ENCODE measurements around the gene PLB1.

GRCh38 chr2:28547906-28548600 is 52.2 kb downstream of the PLB1 start:
- TF ChIP-seq CTCF (IDR thresholded peaks at IDR 0.05; ENCODE audit: insufficient read depth, low read length), result no peak
- TF ChIP-seq POLR2AphosphoS5 (IDR thresholded peaks at IDR 0.05; ENCODE audit: low read depth), result no peak
- no peak for TF ChIP-seq SPI1 (IDR thresholded peaks at IDR 0.05; ENCODE audit: borderline replicate concordance, low read depth)
- no peak for TF ChIP-seq GABPA (IDR thresholded peaks at IDR 0.05; ENCODE audit: low read depth)
- TF ChIP-seq, protein P1, sequence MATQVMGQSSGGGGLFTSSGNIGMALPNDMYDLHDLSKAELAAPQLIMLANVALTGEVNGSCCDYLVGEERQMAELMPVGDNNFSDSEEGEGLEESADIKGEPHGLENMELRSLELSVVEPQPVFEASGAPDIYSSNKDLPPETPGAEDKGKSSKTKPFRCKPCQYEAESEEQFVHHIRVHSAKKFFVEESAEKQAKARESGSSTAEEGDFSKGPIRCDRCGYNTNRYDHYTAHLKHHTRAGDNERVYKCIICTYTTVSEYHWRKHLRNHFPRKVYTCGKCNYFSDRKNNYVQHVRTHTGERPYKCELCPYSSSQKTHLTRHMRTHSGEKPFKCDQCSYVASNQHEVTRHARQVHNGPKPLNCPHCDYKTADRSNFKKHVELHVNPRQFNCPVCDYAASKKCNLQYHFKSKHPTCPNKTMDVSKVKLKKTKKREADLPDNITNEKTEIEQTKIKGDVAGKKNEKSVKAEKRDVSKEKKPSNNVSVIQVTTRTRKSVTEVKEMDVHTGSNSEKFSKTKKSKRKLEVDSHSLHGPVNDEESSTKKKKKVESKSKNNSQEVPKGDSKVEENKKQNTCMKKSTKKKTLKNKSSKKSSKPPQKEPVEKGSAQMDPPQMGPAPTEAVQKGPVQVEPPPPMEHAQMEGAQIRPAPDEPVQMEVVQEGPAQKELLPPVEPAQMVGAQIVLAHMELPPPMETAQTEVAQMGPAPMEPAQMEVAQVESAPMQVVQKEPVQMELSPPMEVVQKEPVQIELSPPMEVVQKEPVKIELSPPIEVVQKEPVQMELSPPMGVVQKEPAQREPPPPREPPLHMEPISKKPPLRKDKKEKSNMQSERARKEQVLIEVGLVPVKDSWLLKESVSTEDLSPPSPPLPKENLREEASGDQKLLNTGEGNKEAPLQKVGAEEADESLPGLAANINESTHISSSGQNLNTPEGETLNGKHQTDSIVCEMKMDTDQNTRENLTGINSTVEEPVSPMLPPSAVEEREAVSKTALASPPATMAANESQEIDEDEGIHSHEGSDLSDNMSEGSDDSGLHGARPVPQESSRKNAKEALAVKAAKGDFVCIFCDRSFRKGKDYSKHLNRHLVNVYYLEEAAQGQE (IDR thresholded peaks at IDR 0.05; ENCODE audit: insufficient replicate concordance, low read depth), result no peak
